GM08714 (cell line): Measurements from ENCODE around the gene AGMO.
"Not testable (repeated sequence)": the region's sequence is repeated elsewhere in the genome, so short reads cannot be mapped to it uniquely, and the experiment has no call there.

Experiments
- H3K4me3 ChIP-seq: fragments of 200-500 bp; sonication (Bioruptor generic); 2 replicates; pipeline ENCODE4 v1.5.1; 2014; ENCODE audit warnings: mild to moderate bottlenecking, low read length, inconsistent platforms
- ZNF274 ChIP-seq: IDR thresholded peaks from 2 replicates; pipeline ENCODE4 v1.6.1; 2012; ENCODE audit warnings: mild to moderate bottlenecking, low read depth, low read length

The AGMO gene

DNA sequence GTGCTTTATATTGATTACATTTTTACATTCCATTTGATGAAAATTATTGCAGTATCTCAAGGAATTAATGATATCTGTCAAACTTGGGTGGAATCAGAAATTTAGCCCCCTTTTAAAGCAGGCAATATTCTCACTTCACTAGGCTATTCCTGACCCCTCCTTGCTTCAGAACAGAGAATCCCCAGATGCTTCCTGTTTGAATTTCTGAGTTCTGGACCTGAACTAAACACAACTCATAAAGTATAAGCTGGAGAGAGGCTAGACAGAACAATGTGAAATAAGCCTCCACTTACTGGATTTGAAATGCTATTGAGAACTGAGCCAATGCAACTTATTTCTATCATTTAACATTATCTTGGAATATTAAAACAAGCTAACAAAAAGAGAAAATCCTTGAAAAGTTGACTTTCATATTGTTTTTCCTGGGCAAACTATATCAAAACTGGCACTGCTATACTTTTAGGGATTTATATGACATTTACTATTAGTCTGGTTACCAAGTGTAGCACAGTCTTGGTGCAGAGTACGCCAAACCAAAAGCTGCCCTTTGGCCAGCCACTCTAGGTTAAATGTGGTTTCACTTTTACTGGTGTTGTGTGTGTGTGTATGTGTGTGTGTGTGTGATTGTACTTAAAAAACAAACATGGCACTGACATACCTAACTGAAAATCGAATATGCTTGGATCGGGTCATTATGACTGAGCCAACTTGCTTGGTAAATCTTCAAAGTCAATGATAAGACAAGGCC, 19.0 kb upstream of the AGMO start:
- no peak for TF ChIP-seq ZNF274
- H3K4me3 ChIP-seq = no peak overlapping the region

DNA sequence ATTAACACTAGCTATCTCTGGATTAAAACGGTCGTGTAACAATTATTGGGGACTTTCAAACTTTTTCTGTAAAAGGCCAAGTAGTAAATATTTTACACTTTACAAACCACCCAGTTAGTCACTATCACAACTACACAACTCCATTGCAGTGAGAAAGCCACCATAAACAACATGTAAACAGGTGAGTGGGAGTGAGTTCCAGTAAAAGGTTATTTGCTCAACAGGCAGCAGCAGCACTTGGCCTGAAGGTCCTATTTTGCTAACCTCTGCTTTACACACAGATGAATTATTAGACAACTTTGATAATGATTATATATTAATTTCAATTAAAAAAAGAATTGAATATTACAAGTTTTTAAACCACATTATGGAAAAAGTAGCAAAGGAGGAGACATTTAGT, 15.8 kb upstream of the AGMO start:
- no peak overlapping the region for H3K4me3 ChIP-seq
- TF ChIP-seq ZNF274 = no peak

DNA sequence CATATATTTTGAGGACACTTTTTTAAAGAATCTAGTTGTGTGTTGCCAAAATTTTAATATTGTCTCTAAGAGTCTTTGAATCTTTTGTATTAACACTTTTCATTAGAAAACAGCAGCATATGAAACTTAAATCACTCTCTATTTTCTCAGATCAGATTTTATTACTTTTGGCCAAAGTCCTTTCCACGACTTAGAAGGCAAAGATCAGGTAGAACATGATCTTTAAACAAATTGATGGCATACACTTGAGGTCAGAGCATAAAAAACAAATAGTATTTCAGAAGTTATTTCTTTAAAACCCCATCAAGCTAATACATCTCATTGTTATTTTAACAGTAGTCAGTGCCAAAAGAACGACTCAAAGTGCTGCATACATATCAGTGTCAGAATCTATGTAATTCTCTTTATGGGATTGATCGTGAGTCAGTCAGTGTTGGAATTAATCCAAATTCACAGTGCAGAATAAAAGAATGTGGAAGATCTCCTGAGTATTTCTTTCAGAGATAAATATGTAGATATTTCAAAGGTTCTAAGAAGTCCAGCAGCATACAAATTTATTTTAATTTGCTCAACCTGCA, 9.6 kb upstream of the AGMO start:
- TF ChIP-seq ZNF274 = no peak
- no peak overlapping the region for H3K4me3 ChIP-seq

DNA sequence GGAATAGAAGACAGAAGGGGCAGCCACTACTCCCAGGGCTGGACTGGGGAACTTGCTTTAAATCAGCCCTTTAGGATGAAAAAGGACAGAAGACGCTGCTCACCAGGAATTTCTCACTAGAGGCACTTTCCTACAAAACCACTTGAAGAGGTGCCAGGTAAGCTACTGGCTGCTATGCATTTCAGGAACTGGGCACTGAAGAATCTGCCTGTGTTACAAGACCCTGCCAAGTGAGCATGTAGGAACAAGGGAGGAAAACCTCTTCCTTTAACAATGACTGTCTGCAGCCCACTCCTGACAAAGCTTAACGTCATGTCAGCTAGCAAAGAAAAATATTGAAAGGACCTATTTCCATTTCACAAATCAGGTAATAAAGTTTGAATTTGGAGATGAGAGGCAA, 5.8 kb upstream of the AGMO start:
- no peak overlapping the region for H3K4me3 ChIP-seq
- no peak for TF ChIP-seq ZNF274

DNA sequence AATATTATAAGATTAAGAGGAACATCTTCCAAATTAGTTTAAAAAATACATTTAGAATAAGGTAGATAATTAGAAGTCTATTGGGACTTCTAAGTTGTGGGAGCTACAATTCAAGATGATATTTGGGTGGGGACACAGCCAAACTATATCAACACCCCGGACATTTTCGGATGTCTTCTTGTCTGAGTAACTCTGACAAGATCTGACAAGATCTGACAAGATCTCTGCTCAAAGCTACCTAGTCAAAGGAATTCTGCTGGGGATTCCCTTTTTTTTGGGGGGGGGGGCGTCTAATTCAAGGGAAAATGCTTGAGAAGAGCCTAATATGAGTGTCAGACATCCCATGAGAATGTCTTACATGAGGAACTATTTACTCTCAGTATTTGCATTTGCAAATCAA, 5.2 kb upstream of the AGMO start:
- H3K4me3 ChIP-seq = no peak overlapping the region
- TF ChIP-seq ZNF274 = no peak

DNA sequence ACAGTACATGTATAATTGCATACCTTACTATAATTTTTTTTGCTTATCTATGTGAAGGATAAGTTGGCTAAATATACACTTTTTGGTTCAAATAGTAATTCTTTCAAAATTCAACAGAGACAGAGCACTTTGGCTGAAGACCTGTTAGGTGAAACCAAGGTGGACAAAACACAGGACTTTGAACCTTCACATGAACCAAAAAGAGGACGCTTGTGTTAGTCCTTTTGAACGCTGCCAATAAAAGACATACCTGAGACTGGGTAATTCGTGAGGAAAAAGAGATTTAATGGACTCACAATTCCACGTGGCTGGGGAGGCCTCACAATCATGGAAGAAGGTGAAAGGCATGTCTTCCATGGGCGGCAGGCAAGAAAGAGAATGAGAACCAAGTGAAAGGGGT, 4.7 kb upstream of the AGMO start:
- no peak overlapping the region for H3K4me3 ChIP-seq
- no peak for TF ChIP-seq ZNF274

DNA sequence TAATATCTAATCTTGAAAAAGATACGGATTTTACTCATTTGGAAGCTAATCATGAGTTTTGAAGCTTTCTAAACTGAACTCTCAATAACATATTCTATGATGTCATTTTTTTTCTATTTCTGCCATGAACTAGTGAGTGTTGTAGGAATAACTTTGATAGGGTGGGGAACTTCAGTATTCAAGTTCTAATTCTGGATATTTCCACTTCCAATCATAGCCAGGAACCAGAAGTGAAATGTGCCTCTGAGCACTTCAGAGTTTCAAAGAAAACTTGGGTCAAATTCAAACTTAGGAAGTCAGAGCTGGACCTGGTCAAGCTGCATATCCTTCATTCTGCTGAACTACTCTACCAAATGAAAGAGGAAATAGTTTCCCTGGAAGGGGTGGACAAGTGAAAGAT, 847 bp downstream of the AGMO start:
- TF ChIP-seq ZNF274 = no peak
- no peak overlapping the region for H3K4me3 ChIP-seq

DNA sequence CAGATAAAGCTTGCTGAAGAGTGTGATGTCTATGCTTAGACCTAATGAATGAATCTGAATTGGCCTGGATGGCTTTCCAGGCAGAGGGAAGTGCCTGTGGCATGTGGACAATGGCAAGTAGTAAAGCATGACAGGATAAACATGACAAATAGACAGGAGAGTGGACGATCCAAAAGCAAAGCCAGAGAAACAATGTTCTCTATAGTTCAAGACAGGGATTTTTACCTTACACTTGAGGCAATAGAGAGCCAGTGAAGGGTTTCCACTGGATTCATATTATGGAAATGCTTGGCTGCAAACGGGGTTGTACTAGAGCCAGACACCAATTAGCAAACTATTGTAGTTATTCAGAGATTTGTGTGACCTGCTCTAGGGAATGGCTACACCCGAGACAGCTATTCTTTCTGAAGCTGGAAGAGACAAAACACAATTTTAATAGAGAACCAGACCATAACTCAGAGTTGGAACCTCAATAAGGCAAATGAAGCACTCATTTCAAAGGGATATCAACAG, 2.3 kb downstream of the AGMO start:
- TF ChIP-seq ZNF274 = no peak
- no peak overlapping the region for H3K4me3 ChIP-seq

DNA sequence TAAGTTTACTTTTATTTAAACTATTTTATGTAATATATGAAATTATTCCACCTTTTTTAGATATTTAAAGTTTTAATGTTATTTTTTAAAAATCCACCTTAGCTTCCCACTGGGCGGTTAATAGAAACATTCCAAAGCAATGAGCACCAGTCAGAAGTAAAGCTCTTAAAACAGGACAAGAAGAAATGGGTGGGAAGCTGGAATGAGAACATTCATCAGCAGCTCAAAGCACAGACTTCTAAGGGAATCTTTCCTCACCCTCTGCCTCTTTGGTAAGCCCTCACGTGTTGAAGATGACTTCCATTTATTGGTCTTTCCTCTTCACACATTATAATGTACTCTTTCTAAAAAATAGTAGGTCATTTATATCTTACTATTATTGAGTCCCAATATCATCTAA, 3.1 kb downstream of the AGMO start:
- TF ChIP-seq ZNF274 = no peak
- no peak overlapping the region for H3K4me3 ChIP-seq

DNA sequence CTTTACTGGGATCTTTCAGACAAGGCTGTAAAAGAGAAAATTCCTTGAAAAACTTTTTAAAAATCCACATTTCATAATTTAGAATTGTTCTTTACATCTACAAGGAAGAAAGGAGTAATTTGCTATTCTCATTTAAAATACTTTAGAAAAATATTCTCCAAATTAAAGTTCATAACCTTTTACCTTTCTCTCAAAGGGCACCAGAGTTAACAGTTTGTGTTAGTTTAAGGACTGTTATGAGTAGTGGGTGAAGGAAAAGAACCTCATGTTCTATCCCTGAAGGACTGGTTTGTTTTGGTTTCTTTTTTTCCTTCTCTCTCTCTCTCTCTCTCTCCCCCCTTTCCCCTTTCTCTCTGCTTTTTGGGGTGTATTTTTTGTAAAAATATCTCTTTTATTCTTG, 4.1 kb downstream of the AGMO start:
- TF ChIP-seq ZNF274 = no peak
- no peak overlapping the region for H3K4me3 ChIP-seq

DNA sequence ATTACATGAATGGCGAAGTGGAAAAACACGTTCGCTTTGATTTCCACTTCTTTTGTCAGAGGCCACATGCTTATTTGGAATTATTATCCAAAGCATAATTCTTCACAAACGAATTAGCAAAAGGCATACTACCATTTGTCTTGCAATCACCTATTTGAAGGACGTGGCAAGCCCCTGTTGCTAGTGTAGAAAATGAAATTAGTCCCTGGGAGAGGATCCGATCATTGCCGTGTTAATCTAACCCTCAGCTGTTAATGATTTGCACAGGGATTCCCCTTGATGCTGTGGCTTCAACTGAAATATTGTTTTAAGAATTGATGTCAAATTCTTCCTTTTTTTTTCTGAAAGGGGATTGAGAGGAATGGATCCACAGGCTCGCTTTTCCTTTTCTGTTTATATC, 4.6 kb downstream of the AGMO start:
- no peak overlapping the region for H3K4me3 ChIP-seq
- no peak for TF ChIP-seq ZNF274

DNA sequence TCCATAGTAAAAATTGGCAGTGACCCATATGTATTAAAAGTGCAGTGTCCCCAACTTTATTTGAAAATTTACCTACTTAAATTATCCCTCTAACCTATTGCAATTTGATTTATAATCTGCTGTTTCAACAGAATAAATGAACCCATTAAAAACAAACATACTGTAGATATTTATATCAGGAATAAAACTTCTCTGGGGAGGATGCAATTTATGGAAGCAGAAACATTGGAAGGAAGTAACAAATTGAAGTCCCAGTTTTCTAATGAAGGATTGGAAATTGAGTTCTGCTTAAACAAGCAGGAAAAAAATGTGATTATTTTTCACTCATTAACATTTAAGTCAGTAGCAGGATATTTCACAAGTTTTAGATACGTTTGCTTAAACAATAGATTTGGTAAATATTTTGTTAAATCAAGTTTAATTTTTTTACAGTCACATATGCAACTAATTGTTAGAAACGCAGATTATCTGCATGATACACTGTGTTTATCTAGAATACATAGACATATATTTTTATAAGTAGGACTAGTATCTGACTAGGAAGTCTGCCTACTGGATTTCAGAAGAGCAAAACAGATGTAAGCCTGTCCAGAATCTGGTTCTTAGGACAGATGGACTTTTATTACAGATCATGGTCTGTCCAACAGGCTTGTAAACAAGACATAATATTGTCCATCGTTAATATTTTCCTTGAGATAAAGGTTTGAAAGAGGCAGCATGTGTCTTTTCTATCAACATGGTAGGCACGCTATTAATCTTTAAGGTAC, 5.3 kb downstream of the AGMO start:
- no peak for TF ChIP-seq ZNF274

DNA sequence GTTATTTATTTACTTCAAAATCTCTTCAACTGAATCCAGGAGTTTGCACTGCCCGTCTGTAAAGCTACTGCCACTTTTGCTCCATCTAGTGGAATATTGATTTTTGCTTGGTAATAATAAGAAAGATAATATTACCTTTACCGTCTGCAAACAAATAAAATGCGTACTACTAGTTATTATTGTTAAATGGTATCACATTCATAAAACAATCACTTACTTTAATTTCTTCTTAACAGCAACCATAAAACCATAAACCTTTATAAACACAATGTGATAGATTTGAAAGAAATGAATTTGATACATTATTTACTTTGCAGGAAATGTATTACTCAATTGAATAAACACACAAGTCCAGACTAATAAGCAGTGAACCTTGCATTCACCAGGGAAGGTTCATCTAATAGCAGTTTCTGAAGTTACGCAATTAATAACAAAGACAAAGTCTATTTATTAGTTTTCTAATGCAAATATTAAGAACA, 6.4 kb downstream of the AGMO start:
- no peak overlapping the region for H3K4me3 ChIP-seq
- no peak for TF ChIP-seq ZNF274

More for the DNA sequence above, 5.3 kb downstream of the AGMO start:
- H3K4me3 ChIP-seq = no peak overlapping the region

DNA sequence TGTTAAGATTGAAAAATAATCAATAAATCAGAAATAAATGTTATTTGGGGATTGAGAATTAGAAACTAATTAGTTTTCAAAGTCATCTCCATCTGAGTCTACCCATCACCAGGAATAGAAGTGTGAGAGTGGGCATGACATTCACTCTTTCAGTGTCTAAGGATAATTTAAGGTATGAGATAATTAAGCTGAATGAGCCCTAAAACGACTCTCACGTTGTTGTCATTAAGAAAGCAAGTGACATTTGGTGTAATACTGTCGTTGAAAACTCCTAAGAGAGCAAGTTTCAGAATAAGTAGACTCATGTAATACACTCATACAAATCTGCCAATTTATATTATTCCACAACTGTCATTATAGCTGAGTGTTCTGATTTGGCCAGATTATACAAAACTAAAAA, 7.1 kb downstream of the AGMO start:
- H3K4me3 ChIP-seq = no peak overlapping the region
- no peak for TF ChIP-seq ZNF274

DNA sequence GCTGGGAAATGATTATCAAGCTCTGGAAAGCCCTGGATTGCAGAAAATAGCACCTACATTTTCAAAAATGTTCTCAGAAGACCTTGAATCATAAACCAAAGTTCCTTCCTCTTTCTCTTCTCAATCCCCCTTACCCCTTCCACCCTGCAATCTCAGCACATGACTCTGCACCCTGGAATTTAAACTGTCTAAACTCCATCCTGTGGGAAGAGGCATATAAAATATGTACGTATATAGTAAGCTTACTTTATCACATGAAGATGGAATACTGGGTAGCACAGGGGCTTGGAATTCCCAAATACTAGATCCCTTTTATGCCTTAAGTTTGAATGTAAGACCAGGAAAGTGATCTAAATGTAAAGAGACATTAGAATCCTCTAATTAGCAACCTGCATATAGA, 7.7 kb downstream of the AGMO start:
- no peak for TF ChIP-seq ZNF274
- H3K4me3 ChIP-seq = no peak overlapping the region

DNA sequence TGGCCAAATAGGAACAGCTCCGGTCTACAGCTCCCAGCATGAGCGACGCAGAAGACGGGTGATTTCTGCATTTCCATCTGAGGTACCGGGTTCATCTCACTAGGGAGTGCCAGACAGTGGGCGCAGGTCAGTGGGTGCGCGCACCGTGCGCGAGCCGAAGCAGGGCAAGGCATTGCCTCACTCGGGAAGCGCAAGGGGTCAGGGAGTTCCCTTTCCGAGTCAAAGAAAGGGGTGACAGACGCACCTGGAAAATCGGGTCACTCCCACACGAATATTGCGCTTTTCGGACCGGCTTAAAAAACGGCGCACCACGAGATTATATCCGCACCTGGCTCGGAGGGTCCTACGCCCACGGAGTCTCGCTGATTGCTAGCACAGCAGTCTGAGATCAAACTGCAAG, 14.5 kb downstream of the AGMO start:
- H3K4me3 ChIP-seq = not testable (repeated sequence)
